SK-N-SH (cell line): ENCODE results near the gene RPS19.

Source experiments
- CTCF ChIP-seq: fragments of 200-600 bp; sonication (generic); IDR thresholded peaks from 2 replicates; pipeline ENCODE4 v1.6.1; 2017; ENCODE audit warnings: antibody characterized with exemption, mild to moderate bottlenecking, moderate library complexity
- GABPA ChIP-seq: IDR thresholded peaks from 2 replicates; pipeline ENCODE4 v1.4.0; 2012; ENCODE audit warnings: low read depth, mild to moderate bottlenecking
- JUND ChIP-seq: IDR thresholded peaks from 2 replicates; pipeline ENCODE4 v1.4.0; 2012
- MXI1 ChIP-seq: IDR thresholded peaks from 2 replicates; pipeline ENCODE4 v1.6.1; 2012; ENCODE audit warnings: mild to moderate bottlenecking, low read depth, low read length, improper control_type of control experiment
- NRF1 ChIP-seq: IDR thresholded peaks from 2 replicates; pipeline ENCODE4 v1.6.1; 2012; ENCODE audit warnings: low read depth, mild to moderate bottlenecking, low read length
- POLR2AphosphoS5 ChIP-seq: IDR thresholded peaks from 2 replicates; pipeline ENCODE4 v1.6.1; 2012; ENCODE audit warnings: low read depth, low read length
- REST ChIP-seq: IDR thresholded peaks from 2 replicates; pipeline ENCODE4 v1.6.1; 2012; ENCODE audit warnings: mild to moderate bottlenecking, low read depth, low read length, moderate library complexity

GRCh38 chr19:41837981-41838708 is 21.9 kb upstream of the RPS19 start:
- TF ChIP-seq CTCF (no peak), NRF1 (no peak), MXI1 (no peak), POLR2AphosphoS5 (no peak), JUND (no peak), REST (no peak), GABPA (no peak)
